ENCODE data around the gene C19orf25.

C19orf25 gene

DNA sequence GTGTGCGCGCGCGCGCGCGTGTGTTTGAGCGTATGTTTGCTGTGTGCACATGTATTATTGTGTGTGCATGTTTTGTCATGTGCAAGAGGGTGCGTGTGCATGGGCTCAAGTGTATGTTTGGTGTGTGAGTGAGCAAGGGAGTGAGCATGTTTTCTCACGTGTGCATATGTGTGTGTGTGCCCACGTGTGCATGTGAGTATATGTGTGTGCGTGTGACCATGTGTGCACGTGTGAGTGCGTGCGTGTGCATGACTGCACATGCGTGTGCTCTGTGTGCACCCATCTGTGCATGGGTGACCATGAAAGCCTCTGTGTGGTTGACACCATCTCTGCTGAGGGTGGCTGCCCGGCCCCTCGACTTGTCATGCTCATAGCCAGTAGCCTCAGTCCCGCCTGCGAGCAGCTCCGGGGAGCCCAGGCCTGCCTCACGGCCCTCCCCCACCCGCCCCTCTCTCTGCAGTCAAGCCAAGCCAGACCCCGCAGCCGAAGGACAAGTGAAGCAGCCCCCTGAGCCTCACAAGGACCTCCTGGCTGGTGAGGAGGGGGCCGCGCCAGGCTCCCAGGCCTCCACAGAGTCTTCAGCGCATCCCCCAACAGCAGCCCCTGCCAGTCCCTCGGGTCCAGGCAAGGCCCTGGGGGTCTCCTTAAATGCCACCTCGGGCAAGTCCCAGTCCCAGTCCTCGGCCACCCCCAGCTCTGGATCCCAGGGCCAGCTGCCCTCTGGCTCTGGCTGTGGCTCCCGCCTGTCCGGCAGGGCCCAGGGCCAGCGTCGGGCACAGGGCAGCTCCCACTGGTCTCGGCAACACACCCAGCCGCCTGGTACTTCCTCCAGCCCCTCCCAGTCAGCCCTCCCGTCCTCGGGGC is 17.9 kb upstream of the C19orf25 start:
- DNase-seq (ENCODE audit: low read depth in 2 of 2) = no peak

DNA sequence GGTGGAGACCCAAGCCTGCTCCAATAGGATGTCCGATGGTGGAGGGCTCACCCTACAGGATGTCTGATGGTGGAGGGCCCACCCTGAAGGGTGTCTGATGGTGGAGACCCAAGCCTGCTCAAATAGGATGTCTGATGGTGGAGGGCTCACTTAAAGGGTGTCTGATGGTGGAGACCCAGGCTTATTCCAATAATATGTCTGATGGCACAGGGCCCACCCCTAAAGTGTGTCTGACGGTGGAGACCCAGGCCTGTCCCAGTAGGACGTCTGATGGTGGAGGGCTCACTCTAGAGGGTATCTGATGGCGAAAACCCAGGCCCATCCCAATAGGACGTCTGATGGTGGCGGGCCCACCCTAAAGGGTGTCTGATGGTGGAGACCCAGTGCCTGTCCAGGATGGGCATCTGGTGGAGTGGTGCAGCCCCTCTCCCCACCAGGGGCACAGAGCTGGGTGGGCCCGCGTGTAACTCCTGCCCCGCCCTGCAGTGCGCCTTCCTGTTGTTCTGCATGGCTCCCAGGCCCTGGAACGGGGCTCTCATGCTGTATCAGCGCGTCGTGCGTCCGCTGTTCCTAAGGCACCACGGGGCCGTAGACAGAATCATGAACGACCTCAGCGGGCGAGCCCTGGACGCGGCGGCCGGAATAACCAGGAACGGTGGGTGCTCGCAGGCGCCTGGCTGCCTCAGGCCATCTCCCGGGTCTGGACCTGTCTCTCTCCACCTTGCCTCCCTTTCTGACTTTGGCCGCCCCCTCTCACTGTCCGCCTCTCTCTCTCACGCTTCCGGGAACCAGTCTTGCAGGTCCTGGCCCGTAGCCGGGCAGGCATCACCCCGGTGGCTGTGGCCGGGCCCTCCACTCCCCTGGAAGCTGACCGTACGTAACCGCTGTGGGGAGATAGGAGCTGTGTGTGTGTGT is 17.0 kb upstream of the C19orf25 start:
- no peak for DNase-seq (ENCODE audit: low read depth in 2 of 2)

DNA sequence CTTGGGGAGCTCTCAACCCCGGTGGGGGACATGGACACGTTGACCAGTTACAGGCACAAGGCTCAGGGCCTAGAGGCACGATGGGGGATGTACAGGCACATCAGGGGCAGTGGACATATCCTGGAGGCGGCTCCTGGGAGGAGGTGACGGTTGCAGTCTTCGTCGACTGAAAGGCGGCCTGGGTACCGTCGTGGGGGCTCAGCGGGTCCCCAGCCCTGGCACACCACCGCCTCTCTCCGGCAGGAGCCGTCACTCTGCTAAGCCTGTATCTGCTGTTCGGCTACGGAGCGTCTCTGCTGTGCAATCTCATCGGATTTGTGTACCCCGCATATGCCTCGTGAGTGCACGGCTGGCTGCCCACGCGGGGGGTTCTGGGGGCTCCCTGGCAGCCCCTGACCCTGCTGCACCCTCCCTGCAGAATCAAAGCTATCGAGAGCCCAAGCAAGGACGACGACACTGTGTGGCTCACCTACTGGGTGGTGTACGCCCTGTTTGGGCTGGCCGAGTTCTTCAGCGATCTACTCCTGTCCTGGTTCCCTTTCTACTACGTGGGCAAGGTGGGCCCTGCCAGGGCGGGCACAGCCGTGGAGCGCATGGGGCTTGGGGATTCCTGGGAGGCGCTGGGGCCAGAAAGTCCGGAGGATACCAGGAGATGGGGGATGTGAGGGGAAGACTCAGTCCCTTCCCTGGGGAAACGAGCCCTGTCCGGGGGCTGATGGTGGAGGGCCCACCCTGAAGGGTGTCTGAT is 16.2 kb upstream of the C19orf25 start:
- DNase-seq (ENCODE audit: low read depth in 2 of 2) = no peak

DNA sequence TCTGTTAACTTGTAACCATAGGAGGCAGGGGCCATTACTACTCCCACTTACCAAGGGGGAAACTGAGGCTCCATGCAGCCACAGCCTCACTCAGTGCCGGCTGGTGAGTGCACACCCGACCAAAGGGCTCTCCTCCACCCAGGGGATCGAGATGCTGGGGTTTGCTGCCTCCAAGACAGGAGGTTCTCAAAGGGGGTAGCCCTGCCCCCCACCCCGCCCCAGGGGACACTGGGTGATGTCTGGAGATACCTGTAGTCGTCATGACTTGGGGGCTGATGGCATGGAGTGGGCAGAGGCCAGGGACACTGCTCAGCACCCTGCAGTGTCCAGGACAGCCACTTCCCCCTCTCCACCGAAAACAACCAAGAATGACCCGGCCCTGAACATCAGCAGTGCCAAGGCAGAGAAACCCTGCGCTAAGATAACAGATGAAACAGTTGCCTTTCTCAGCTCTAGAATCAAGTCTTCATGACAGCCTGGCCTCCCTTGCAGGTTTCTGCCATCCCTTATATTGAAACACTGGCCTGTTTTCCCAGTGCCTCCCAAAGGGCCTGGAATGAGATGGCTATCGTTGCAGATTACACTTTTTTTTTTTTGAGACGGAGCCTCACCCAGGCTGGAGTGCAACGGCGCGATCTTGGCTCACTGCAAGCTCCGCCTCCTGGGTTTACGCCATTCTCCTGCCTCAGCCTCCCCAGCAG is 15.2 kb upstream of the C19orf25 start:
- DNase-seq (ENCODE audit: low read depth in 2 of 2) = no peak

DNA sequence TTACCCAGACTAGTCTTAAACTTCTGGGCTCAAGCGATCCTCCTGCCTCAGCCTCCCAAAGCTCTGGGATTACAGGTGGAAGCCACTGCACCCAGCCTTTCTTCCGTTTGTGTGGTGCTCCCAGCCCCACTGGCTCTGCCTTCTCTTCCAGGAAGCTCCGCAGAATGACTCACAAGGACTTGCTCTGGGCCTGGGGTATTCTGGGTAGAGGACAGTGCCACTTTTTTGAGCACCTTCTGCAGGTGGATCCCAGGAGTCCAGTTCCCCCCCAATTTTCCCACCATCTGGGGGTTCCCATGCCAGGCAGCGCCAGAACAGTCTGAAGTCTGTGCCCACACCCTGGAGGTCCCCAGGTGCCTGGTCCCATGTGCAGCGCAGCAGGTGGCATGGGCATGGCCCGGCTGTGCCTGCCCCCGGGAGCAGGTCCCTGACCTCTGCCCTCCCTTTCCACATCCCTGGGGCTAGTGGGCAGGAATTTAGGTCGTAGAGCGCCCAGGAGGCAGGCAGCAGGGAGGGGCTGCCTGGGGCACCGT is 13.5 kb upstream of the C19orf25 start:
- DNase-seq (ENCODE audit: low read depth in 2 of 2) = no peak

DNA sequence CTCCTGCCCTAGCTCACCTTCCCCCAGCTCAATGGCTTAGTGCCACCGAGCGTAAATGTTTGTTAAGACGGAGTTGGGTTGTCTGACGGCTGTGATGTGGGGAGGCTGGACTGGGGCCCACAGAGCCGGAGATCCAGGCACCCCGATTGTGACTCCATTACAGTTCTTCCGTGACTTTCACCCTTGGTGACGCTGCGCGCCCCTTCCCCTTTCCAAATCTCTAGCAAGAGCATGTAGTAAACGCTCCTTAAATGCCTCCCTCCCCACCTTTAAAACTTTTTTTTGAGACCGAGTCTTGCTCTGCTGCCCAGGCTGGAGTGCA is 12.8 kb upstream of the C19orf25 start:
- no peak for DNase-seq (ENCODE audit: low read depth in 2 of 2)

DNA sequence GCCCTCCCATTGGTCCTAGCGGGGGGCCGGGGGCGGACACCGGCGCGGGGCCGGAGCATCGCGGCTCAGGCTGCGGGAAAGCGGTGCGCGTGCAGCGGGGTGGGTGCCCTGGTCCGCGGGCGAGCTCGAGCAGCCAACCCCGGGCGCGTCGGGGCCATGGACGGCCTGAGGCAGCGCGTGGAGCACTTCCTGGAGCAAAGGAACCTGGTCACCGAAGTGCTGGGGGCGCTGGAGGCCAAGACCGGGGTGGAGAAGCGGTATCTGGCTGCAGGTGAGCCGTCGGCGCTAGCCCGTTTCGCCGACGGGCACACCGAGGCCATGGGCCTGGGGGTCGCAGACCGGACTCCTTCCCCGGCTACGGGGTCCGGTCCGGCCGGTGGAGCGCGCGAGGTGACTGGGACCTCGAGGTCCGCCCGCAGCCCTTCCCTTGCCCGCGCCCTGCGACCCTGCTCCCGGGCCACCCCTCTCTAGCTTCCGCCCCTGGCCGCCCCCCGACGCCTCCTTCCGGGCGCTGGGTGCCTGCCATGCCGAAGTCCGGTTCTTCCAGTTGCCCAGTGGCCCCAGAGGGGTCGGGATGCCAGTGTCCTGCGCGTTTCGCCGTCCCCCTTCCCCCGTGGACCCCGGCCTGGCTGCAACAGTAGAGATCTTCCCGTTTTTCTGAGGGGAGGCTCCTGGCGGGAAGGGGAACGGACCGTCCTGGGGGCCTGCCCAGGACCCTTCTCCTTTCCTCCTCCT is 12.3 kb upstream of the C19orf25 start, which contains the start of gene REEP6:
REEP6 (plus strand) TSS at position 68 of the 735 bp plus-strand sequence; CDS start at position 157, 89 bp downstream.
- DNase-seq (ENCODE audit: low read depth in 2 of 2) = no peak

DNA sequence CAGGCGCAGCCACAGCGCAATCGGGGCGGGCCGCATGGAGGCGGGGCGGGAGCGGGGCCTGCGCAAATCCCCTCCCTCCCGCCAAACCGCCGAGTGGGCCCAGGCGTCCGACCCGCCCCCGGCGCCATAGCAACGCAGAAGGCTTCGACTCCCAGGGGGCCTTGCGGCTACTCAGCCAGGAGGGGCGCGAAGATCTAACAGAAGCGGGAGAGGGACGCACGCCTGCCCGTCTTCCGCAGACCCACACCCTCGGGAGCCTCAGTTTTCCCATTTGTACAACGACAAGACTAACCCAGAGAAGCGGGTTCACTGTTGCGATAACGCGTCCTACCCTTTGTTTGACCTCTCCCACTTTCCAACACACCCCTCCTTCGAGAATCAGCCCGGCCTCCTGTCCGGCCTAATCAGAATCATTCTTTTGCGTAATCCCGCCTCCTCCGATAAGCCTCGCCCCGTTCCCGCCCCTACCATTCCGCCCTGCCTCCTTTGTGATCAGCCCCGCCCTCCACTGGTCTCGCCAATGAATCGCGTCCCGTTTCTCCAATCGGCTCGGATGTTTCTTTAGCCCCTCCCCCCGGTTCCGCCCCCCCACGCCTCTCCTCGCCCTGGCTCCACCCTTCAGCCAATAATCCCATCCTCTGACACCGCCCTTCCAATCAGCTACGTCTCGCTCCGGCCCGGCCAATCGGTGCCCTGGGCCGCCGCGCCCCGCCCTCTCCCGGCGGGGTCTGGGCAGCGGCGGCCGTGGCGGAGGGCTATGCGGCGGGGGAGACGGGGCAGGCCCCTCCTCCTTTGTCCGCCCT is 11.5 kb upstream of the C19orf25 start, which contains the start of gene PCSK4:
PCSK4 (minus strand) TSS at position 40 of the 803 bp plus-strand sequence; CDS start at position 36, 4 bp downstream.
- peak; percentile 97 to 98 for DNase-seq (ENCODE audit: low read depth in 2 of 2)

DNA sequence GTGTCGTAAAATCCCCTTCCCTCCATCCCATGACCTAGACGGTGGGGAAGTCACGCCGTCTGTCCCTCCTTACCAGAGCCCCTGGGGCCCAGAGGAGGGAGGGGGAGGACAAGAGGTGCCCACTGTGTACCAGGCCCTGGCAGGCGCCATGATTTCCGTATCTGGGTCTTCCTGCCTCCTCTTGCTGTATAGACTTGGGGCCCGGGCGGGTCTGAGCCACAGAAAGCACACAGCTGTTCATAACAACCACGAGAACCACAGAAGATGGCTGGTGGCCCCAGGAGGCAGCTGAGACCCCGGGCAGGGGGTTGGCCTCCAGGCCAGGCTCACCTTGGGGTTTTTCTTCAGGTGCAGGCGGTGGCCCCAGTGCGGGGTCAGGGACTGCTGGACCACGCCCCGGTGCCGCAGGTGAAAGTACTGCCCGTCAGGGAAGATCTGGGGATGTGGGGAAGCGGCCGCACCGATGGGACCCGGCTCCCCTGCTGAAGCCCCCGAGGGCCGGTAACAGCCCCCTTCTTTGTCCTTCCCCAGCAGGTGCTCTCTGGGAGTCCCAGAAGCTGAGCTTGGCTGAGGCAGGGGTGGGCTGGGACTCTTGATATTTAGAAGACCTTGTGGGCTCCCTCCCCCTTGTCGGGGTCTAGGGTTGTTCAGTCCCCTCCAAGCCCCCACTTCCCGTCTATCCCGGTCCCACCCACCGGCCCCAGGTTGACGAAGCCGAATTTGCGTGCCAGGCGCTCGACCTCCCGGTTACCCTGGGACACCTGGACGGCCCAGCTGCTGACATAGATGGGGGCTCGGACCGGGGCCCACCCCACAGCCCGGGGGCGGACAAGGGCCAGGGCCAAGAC is 10.7 kb upstream of the C19orf25 start:
- DNase-seq (ENCODE audit: low read depth in 2 of 2) = no peak

DNA sequence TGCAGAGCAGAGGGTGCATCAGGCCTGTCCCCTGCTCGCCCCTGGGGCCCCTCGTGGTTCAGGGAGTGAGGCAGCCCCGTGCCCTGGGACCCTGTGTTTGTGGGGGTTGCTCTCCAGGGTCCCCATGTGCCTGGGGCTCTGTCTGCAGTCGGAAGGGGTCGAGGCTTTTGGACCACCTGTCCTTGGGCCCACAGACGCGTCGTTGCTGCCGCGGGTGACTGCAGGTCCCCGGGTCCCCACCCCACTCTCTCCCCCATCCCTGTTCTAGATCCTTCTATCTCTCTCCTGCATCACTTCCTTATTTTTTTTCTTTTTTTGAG is 9.2 kb upstream of the C19orf25 start:
- no peak for DNase-seq (ENCODE audit: low read depth in 2 of 2)

DNA sequence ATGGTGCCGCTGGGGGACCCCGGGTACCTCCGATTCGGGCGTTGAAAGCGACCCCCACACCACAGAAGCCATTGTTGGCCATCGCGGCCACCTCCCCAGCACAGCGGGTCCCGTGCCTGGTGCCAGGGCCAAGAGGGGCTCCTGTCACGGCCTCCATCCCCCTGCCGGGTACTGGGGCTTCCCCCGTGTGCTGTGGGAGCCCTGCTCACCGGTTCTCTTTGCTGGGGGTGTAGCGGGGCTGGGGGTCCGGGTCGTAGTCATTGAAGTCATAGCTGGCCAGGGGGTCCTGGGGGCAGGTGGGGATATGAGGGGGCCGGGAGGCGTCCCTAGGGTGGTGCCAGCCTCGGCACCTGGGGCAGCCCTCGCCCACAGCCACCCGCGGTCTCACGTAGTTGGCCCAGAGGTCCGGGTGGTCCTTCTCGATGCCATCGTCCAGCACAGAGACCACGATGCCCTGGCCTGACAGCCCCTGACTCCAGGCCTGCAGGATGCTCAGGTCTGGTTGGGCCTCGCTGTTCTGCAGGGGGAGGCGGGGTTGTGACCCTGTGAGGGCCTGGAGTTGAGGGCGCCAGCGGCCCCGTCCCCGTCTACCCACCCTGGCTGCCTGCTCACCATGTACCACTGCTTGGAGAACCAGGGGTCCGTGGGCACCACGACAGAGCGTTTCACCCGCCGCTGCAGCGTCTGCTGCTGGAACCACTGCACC is 8.7 kb upstream of the C19orf25 start:
- no peak for DNase-seq (ENCODE audit: low read depth in 2 of 2)

DNA sequence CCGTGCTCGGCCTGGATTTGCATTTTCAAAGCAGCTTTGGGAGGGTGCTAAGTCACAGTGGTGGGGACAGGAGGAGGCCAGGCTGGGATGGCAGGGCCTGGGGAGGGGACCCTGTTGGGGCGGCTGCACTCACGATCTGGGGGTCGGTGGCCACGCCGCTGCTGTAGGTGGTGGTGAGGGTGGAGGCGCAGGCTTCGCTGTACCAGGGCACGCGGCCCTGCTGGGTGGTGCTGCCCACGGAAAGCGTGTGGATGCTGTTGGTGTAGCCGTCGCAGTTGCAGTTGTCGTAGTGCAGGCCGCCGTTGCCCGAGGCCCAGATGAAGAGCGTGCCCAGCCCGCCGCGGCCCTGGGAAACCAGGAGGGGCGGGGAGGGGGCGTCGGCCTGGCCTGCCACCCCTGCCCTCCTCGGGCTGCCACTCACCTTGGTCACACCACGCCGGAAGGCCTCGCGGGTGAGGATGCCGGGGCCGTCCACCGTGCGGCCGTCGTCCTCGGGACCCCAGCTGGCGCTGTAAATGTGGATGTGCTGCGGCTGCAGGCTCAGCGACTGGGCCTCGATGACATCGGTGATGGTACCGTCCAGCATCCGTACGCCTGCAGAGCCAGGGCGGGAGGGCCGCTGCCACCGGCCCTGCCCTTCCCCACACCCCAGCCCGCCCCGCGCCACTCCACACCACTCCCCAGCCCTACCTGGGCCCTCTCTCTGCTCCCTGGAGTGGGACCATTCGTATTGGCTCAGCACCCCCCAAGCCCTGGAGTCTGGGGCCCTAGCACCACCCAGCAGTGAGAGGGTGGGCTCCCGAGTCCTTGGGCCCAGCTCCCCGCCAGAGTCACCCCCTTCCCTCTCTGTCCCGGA is 7.9 kb upstream of the C19orf25 start:
- no peak for DNase-seq (ENCODE audit: low read depth in 2 of 2)

DNA sequence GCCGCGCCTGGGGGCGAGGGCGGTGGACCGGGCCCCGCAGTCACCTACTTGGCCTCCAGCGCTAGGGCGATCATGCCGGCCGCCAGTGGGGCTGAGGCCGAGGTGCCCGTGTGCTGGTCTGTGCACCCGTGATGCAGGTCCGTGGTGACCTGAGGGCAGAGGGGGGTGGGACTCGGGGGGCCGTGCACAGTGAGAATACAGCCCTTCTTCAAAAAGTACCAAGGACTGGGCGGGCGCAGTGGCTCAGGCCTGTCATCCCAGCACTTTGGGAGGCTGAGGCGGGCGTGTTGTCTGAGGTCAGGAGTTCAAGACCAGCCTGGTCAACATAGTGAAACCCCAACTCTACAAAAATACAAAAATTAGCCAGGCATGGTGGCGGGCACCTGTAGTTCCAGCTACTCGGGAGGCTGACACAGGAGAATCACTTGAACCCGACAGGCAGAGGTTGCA is 5.0 kb upstream of the C19orf25 start:
- DNase-seq (ENCODE audit: low read depth in 2 of 2) = no peak

DNA sequence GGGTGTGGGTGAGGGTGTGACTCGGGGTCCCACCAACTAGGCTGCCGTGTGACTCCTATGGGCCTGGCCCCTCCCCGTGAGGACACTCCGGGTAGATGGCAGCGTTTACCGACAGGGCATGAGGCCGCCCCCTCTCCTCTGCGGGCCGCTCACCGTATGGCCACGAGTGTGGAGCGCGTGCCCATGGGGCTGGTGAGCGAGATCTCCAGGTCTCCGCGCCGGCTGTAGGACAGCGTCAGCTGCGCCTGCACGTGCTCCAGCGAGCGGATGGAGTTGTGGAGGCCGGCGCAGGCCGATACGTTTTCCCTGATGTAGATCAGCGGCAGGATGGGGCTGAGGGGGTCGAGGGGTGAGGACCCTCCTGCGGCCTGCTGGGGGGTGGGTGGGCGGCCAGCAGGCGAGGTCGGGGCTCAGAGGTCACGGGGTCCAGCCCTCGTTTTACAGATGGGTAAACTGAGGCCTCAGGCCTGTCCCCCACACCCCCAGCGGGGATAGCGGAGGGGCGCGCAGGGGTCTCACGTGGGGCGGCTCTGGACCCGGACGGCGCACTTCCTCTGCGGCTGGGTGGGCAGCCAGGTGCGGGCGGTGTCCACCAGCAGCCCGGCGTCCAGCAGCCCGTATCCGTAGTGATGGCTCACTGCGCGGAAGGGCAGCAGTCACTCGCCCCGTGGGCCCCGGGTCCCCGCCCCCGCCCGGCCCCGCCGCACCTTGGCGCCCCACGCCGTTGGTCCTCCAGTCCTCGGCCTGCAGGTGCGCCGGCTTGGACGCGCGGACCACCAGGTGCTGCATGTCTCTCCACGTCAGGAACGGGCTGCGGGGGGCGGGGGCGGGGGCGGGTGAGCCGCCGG is 4.3 kb upstream of the C19orf25 start:
- DNase-seq (ENCODE audit: low read depth in 2 of 2) = no peak

DNA sequence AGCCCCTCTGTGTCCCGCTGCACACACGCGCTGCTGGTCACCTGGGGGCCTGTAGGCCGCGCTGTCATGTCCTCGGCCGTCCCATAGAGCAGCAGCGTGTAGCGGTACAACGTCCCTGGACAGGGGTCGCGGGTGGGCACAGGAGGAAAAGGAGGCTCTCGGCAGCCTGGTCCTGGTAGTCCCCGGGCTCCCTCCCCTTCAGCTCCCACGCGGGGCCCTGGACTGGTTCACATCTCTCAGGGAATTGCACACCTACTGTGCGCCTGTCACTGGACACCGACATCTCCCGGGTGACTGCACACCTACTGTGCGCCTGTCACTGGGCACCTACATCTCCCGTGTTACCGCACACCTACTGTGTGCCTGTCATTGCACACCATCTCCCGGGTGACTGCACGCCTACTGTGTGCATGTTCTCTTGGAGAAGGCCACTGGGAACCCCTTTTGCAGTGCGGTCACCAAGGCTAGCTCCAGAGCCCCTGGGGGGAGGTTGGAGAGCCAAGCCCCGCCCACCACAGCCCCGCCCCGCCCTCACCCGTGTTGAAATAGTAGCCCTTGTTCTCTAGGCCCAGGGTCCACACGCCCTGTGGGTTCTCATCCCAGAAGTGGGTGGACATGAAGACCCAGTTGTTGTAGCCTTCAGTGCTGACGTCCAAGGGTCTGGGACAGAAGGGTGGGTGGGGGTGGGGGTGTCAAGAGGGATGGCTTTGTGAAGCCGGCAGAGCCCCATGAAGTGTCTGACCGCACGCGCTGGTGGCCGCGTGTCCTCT is 3.5 kb upstream of the C19orf25 start:
- DNase-seq (ENCODE audit: low read depth in 2 of 2) = no peak

Data from fibroblast of skin of left biceps (primary cell).